Measurements from ENCODE around the gene CACNB2. TPM values are rescaled to one million over a fixed set of nuclear protein-coding genes. Genes with fewer than 3 reads are reported as not detected.

Gene CACNB2
- total RNA-seq, 1 donor, result 2.1 TPM

DNA sequence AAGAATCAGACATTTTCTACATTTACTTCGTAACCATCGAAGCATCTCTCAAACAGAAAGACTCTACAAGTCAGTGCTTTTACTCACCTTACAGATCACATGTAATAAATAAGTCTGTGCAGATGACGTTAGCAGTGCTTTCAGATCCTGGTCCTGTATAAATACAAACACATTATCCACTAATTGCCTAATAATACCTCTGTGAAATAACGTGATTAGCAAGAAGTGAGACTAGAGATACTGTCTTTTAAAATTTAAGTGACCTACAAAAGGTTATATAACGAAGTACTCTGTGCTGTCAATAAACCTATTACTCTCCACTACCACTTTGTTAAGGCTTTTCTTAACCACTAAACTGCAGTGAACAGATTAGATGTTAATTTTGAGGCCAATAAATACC lies 264.3 kb downstream of the CACNB2 start:
- no peak for DNase-seq (ENCODE audit: low read depth)
- TF ChIP-seq, protein P1, sequence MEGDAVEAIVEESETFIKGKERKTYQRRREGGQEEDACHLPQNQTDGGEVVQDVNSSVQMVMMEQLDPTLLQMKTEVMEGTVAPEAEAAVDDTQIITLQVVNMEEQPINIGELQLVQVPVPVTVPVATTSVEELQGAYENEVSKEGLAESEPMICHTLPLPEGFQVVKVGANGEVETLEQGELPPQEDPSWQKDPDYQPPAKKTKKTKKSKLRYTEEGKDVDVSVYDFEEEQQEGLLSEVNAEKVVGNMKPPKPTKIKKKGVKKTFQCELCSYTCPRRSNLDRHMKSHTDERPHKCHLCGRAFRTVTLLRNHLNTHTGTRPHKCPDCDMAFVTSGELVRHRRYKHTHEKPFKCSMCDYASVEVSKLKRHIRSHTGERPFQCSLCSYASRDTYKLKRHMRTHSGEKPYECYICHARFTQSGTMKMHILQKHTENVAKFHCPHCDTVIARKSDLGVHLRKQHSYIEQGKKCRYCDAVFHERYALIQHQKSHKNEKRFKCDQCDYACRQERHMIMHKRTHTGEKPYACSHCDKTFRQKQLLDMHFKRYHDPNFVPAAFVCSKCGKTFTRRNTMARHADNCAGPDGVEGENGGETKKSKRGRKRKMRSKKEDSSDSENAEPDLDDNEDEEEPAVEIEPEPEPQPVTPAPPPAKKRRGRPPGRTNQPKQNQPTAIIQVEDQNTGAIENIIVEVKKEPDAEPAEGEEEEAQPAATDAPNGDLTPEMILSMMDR (IDR thresholded peaks at IDR 0.05; ENCODE audit: insufficient read depth, low read length), result no peak
- H3K4me3 ChIP-seq (ENCODE audit: low read depth, low read length), result no peak overlapping the region

- no peak for DNase-seq (ENCODE audit: low read depth)
- H3K4me3 ChIP-seq (ENCODE audit: low read depth, low read length), result no peak overlapping the region
- TF ChIP-seq, protein P1 (IDR thresholded peaks at IDR 0.05; ENCODE audit: insufficient read depth, low read length), result no peak
Measured at GRCh38 chr10:18406136-18406535, 265.9 kb downstream of the CACNB2 start.

DNA sequence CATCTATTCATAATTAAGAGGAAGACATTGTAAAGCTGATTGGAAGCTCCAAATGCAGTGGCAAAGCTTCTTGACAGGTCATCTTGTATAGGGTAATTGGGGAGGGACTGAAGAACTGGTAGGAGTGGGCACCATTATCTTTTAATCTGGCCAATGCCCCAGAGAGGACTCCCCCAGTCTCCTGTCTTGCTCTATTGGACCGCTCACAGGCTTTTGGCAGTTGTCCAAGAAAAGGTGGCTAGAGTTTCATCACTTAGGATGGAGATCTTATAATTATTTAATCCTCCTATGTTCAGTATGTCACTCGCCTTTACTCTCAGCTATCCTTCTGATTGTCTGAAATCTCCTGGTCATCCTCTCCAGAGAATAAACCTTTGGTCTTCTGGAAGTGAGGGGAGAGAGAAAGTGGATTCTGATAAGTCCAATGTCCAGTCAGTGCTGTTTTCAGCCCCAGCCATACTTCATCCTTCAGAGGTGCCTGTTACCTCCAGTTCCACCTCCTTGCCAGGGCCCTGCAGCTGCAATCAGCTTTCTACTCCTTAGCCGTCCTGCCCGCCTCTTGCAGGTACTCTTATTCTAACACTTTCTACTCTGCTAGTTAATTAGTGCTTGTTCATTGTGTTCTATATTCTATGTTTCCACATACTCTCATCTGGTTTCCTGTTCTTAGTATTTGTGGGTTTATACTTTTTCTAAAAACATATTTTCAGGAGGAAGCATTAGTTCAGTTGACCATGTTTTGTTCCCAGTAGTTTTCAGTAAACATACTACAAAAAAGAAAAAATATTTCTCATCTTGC lies 269.6 kb downstream of the CACNB2 start:
- TF ChIP-seq, protein P1 (IDR thresholded peaks at IDR 0.05; ENCODE audit: insufficient read depth, low read length), result no peak

DNA sequence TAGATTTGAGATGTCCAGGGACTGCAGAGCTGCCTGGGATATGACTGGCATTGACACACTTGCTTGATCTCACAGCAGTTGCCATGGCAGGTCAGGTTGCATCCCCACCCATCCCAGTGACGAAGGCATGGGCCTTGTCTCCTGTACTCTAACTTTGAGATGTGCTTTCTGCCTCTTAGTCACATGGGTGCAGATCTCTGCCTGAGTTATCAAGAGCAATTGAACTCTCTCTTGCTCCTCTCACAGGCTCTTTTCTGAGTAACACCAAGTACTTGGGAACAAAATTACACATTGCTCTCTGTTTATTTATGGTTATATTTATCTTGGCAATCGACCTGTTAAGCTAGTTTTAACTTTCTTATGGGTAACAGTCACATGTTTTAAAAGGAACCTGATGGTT lies 273.8 kb downstream of the CACNB2 start:
- no peak for DNase-seq (ENCODE audit: low read depth)
- H3K4me3 ChIP-seq (ENCODE audit: low read depth, low read length), result no peak overlapping the region
- TF ChIP-seq, protein P1 (IDR thresholded peaks at IDR 0.05; ENCODE audit: insufficient read depth, low read length), result no peak

More for the DNA sequence above, 269.6 kb downstream of the CACNB2 start:
- no peak overlapping the region for H3K4me3 ChIP-seq (ENCODE audit: low read depth, low read length)
- no peak for DNase-seq (ENCODE audit: low read depth)

GRCh38 chr10:18417950-18418527 lies 277.8 kb downstream of the CACNB2 start:
- DNase-seq (ENCODE audit: low read depth), result no peak
- TF ChIP-seq, protein P1 (IDR thresholded peaks at IDR 0.05; ENCODE audit: insufficient read depth, low read length), result no peak
- no peak overlapping the region for H3K4me3 ChIP-seq (ENCODE audit: low read depth, low read length)

- TF ChIP-seq, protein P1 (IDR thresholded peaks at IDR 0.05; ENCODE audit: insufficient read depth, low read length), result no peak
- H3K4me3 ChIP-seq (ENCODE audit: low read depth, low read length), result no peak overlapping the region
- DNase-seq (ENCODE audit: low read depth), result no peak
Measured at GRCh38 chr10:18418541-18419215, 278.5 kb downstream of the CACNB2 start.

All from fibroblast of the aortic adventitia (primary cell).